Natural killer cell treated with Interleukin-12 subunit alpha and Interleukin-12 subunit beta and Interleukin-15 and Interleukin-18, amount 100 ng/mL, for 72 hours (primary cell): Measurements from ENCODE around the gene MMS22L. TPM values are rescaled to one million over a fixed set of nuclear protein-coding genes. Genes with fewer than 3 reads are reported as not detected.

Source experiments
- ATAC-seq, 2 donors: fragments of 150-1000 bp; cut with Tn5 transposase in 1 of 2; sonication (Bioruptor Pico), chemical (Tn5 transposase) in 1 of 2; 2 replicates each; pipeline ENCODE4 v1.10.0; 2021
- DNase-seq: peaks from one replicate; pipeline ENCODE4 v3.0.0; 2022; ENCODE audit warnings: low spot score
- H3K27ac Mint-ChIP-seq, 2 donors: 1 replicate in 1 of 2; 2 replicates in 1 of 2; pipeline ENCODE4 v1.8.0; 2022; ENCODE audit warnings: mixed read lengths in 2 of 2, mild to moderate bottlenecking in 1 of 2, moderate library complexity in 1 of 2
- H3K27me3 Mint-ChIP-seq, 2 donors: 1 replicate in 1 of 2; 2 replicates in 1 of 2; pipeline ENCODE4 v1.8.0; 2022; ENCODE audit warnings: mixed read lengths in 2 of 2
- H3K36me3 Mint-ChIP-seq: one replicate; pipeline ENCODE4 v1.8.0; 2022; ENCODE audit warnings: mixed read lengths
- H3K4me1 Mint-ChIP-seq, 2 donors: 1 replicate in 1 of 2; 2 replicates in 1 of 2; pipeline ENCODE4 v1.8.0; 2022; ENCODE audit warnings: low read depth in 2 of 2, mixed read lengths in 2 of 2, mild to moderate bottlenecking in 1 of 2
- H3K4me3 Mint-ChIP-seq: one replicate; pipeline ENCODE4 v1.8.0; 2022; ENCODE audit warnings: mixed read lengths
- H3K9me3 Mint-ChIP-seq: 2 replicates; pipeline ENCODE4 v1.8.0; 2022; ENCODE audit warnings: mixed read lengths
- total RNA-seq, 2 donors: library from RNA; stranded (reverse); gene quantifications; one replicate each; pipeline ENCODE4 v1.2.3, GENCODE V29; 2022

Gene MMS22L
- total RNA-seq, 2 donors from 2014 or later, result 30.8 to 66.9 TPM

DNA sequence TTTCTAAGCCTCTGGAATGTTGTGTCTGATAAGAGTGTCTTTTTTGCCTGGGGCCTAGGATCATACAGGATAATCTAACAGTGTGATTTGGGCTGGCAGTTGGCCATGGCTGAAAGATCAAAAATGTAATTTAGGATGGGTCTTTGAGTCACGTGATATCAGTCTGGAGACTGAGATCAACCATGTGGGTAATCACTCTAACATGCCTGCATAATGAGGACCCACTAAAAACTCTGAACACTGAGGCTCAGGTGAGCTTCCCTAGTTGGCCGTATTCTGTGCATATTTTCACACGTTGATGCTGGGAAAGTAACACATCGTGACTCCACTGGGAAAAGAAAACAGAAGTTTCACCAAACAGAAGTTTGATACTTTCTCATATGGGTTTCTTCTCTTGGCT is 6.3 kb upstream of the MMS22L start:
- Mint-ChIP-seq H3K27ac (no peak overlapping the region), H3K9me3 (no peaks in the 10 kb centered on the region), H3K4me1 (no peaks in the 10 kb centered on the region), H3K36me3 (no peaks in the 10 kb centered on the region), H3K4me3 (no peak overlapping the region), H3K27me3 (peaks cover 9 to 11% of the 10 kb centered on the region in 2 donors)
- ATAC-seq (no peak), DNase-seq (no peak)

DNA sequence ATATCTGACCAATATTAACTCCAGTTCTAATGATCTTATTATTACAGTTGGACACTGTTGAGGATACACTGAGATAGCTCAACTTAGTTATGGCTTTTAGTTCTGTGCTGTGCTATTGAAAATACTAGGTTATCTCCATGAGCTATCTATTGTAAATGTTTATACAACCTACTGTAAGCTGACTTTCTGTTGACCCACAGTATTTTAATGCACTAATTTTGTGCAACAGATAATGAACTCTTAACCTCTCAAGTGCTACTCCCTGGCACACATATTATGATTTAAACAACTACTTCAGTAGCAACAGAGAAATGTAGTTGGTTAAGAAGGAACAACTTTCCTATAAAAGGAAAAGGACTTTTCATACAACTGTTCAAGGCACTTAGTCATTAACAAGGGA is 5.2 kb upstream of the MMS22L start:
- no peak for ATAC-seq
- Mint-ChIP-seq H3K36me3 (no peaks in the 10 kb centered on the region), H3K4me1 (peaks cover 4% of the 10 kb centered on the region in 2 donors), H3K27ac (no peak overlapping the region), H3K4me3 (no peak overlapping the region), H3K9me3 (no peaks in the 10 kb centered on the region), H3K27me3 (peaks cover 0 to 5% of the 10 kb centered on the region in 2 donors)
- DNase-seq, result no peak

GRCh38 chr6:97282238-97282725 is 734 bp downstream of the MMS22L start:
- Mint-ChIP-seq H3K36me3 (peaks cover 15% of the 10 kb centered on the region), H3K4me3 (peak overlapping the region; percentile 93), H3K4me1 (peaks cover 6 to 21% of the 10 kb centered on the region in 2 donors), H3K27me3 (no peaks in the 10 kb centered on the region), H3K27ac (peak overlapping the region in 1 of 2 donors; percentile 84), H3K9me3 (no peaks in the 10 kb centered on the region)
- DNase-seq, result no peak
- no peak for ATAC-seq

- Mint-ChIP-seq H3K36me3 (peaks cover 20% of the 10 kb centered on the region), H3K27me3 (no peaks in the 10 kb centered on the region), H3K27ac (no peak overlapping the region), H3K4me3 (peak overlapping the region; percentile 93), H3K9me3 (no peaks in the 10 kb centered on the region), H3K4me1 (peaks cover 7 to 21% of the 10 kb centered on the region in 2 donors)
- ATAC-seq, result no peak
- no peak for DNase-seq
Observed at GRCh38 chr6:97280766-97281165, 2.2 kb downstream of the MMS22L start.

DNA sequence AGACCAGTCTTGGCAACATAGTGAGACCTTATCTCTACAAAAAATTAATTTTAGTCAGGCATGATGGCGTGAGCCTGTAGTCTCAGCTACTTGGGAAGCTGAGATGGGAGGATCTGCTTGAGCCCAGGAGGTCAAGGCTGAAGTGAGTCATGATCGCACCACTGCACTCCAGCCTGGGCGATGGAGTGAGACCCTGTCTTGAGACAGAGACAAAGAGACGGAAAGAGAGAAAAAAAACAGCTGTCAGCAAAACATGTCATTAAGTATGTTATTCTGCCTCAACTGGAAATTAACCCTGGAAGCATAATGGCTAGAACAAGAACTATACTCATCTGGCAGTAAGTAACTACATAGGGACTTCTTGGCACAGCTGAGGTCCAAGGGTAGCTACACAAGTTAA is 7.2 kb downstream of the MMS22L start:
- Mint-ChIP-seq H3K27ac (peak overlapping the region in 1 of 2 donors; percentile 59), H3K4me3 (no peak overlapping the region), H3K36me3 (peaks cover 33% of the 10 kb centered on the region), H3K9me3 (no peaks in the 10 kb centered on the region), H3K4me1 (peaks cover 2 to 12% of the 10 kb centered on the region in 2 donors), H3K27me3 (no peaks in the 10 kb centered on the region)
- ATAC-seq (no peak), DNase-seq (no peak)

DNA sequence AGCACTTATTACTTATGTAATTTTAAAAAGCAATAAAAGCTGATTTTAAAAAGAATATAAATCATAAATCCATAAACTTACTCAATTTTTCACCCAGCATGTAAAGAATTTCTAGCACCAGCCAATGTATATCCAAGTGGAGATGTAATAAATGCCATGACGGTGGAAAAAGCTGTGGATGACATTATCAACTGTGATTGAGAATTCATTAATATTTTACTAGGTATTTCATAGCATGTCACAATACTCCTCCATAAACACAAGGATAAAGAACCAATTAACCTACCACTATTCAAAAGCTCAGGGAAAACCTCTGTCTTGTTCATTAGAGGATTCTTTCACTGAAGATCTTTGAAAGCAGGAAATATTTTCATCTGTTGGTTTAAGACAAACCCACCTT is 13.2 kb downstream of the MMS22L start:
- DNase-seq (no peak), ATAC-seq (no peak)
- H3K4me1 Mint-ChIP-seq, result peaks cover 6 to 8% of the 10 kb centered on the region in 2 donors
- peaks cover 32% of the 10 kb centered on the region for H3K36me3 Mint-ChIP-seq
- no peak overlapping the region for H3K4me3 Mint-ChIP-seq
- no peaks in the 10 kb centered on the region for H3K27me3 Mint-ChIP-seq
- H3K9me3 Mint-ChIP-seq, result no peaks in the 10 kb centered on the region
- no peak overlapping the region for H3K27ac Mint-ChIP-seq

GRCh38 chr6:97262676-97263075 is 20.3 kb downstream of the MMS22L start:
- H3K4me1 Mint-ChIP-seq, result peaks cover 0 to 6% of the 10 kb centered on the region in 2 donors

DNA sequence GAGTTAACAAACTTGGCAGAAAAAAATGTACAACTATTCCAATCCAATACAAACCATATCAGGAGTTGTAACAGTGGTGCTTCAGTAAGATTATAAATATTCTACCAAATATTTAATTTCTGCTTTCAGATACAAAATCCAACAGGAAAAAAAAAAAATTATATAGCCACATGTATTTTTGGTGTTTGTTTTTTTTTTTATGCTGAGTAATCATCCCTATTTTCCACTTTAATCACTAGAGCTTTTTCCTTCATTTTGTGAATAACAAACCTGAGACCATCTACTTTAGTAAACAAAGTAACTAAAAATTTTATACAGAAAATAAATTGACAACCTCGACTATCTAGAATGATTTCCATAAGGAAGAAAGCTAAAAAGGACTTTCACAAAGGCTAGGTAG is 36.2 kb downstream of the MMS22L start:
- H3K27me3 Mint-ChIP-seq, result no peaks in the 10 kb centered on the region
- ATAC-seq, result no peak
- H3K36me3 Mint-ChIP-seq, result peaks cover 16% of the 10 kb centered on the region
- H3K4me3 Mint-ChIP-seq, result no peak overlapping the region
- no peak for DNase-seq
- no peak overlapping the region for H3K27ac Mint-ChIP-seq
- H3K9me3 Mint-ChIP-seq, result no peaks in the 10 kb centered on the region
- no peaks in the 10 kb centered on the region for H3K4me1 Mint-ChIP-seq

More at GRCh38 chr6:97262676-97263075, 20.3 kb downstream of the MMS22L start:
- no peak for ATAC-seq
- H3K36me3 Mint-ChIP-seq, result peaks cover 37% of the 10 kb centered on the region
- no peak overlapping the region for H3K27ac Mint-ChIP-seq
- no peak overlapping the region for H3K4me3 Mint-ChIP-seq
- H3K9me3 Mint-ChIP-seq, result no peaks in the 10 kb centered on the region
- no peaks in the 10 kb centered on the region for H3K27me3 Mint-ChIP-seq
- no peak for DNase-seq

GRCh38 chr6:97240222-97240621 is 42.8 kb downstream of the MMS22L start:
- ATAC-seq, result no peak
- no peaks in the 10 kb centered on the region for H3K27me3 Mint-ChIP-seq
- no peaks in the 10 kb centered on the region for H3K4me1 Mint-ChIP-seq
- H3K27ac Mint-ChIP-seq, result no peak overlapping the region
- H3K36me3 Mint-ChIP-seq, result peaks cover 30% of the 10 kb centered on the region
- no peak for DNase-seq
- H3K9me3 Mint-ChIP-seq, result no peaks in the 10 kb centered on the region
- H3K4me3 Mint-ChIP-seq, result no peak overlapping the region

- Mint-ChIP-seq H3K4me3 (no peak overlapping the region), H3K4me1 (no peaks in the 10 kb centered on the region), H3K9me3 (no peaks in the 10 kb centered on the region), H3K27ac (no peak overlapping the region), H3K27me3 (no peaks in the 10 kb centered on the region), H3K36me3 (peaks cover 37% of the 10 kb centered on the region)
- no peak for DNase-seq
- no peak for ATAC-seq
Observed at GRCh38 chr6:97231911-97232310, 51.1 kb downstream of the MMS22L start.

GRCh38 chr6:97222903-97223302 is 60.1 kb downstream of the MMS22L start:
- H3K27me3 Mint-ChIP-seq, result no peaks in the 10 kb centered on the region
- no peaks in the 10 kb centered on the region for H3K9me3 Mint-ChIP-seq
- no peak for ATAC-seq
- DNase-seq, result no peak
- no peak overlapping the region for H3K27ac Mint-ChIP-seq
- no peak overlapping the region for H3K4me3 Mint-ChIP-seq
- H3K4me1 Mint-ChIP-seq, result peaks cover 0 to 4% of the 10 kb centered on the region in 2 donors
- no peaks in the 10 kb centered on the region for H3K36me3 Mint-ChIP-seq

- DNase-seq (no peak), ATAC-seq (no peak)
- no peaks in the 10 kb centered on the region for H3K27me3 Mint-ChIP-seq
- H3K27ac Mint-ChIP-seq, result no peak overlapping the region
- H3K9me3 Mint-ChIP-seq, result no peaks in the 10 kb centered on the region
- H3K4me3 Mint-ChIP-seq, result no peak overlapping the region
- H3K4me1 Mint-ChIP-seq, result peaks cover 0 to 4% of the 10 kb centered on the region in 2 donors
- H3K36me3 Mint-ChIP-seq, result no peaks in the 10 kb centered on the region
Observed at GRCh38 chr6:97218912-97219311, 64.1 kb downstream of the MMS22L start.

DNA sequence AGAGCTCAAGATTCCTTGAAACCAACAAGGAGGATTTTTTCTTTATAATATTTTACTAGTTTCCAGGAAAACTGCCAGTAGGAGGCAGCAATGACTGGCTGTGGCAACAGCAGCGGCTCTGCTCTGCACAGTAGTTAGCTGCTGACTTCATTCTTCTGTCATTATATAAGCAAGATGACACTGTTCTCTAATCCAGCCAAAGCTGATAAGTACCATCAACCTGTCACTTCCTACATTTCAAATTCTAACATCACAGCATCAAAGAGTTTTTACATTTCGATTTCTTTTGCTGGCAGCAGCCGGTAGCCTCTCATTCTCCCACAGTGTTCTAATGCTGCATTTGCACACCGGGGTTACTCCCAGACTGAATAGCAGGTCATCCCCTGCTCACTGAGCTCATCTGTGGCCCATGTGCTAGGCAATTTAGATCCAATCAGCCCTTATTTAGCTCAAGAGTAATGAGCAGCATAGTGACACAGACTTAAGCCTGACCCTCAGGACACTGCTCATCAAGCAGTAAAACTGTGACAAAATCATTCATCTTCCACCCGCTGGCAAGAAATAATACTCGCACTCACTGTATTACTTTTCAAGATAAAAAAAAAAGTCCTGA is 67.8 kb downstream of the MMS22L start:
- no peak for ATAC-seq
- no peaks in the 10 kb centered on the region for H3K9me3 Mint-ChIP-seq
- H3K4me1 Mint-ChIP-seq, result peaks cover 0 to 4% of the 10 kb centered on the region in 2 donors
- H3K27ac Mint-ChIP-seq, result no peak overlapping the region
- H3K4me3 Mint-ChIP-seq, result no peak overlapping the region
- H3K27me3 Mint-ChIP-seq, result no peaks in the 10 kb centered on the region
- H3K36me3 Mint-ChIP-seq, result no peaks in the 10 kb centered on the region
- no peak for DNase-seq

GRCh38 chr6:97214671-97215070 is 68.3 kb downstream of the MMS22L start:
- H3K27me3 Mint-ChIP-seq, result no peaks in the 10 kb centered on the region
- H3K27ac Mint-ChIP-seq, result no peak overlapping the region
- DNase-seq, result no peak

GRCh38 chr6:97207383-97207782 is 75.6 kb downstream of the MMS22L start:
- no peak for DNase-seq
- H3K27me3 Mint-ChIP-seq, result no peaks in the 10 kb centered on the region
- H3K9me3 Mint-ChIP-seq, result no peaks in the 10 kb centered on the region
- no peak for ATAC-seq
- H3K27ac Mint-ChIP-seq, result no peak overlapping the region
- H3K4me1 Mint-ChIP-seq, result no peaks in the 10 kb centered on the region
- no peak overlapping the region for H3K4me3 Mint-ChIP-seq
- no peaks in the 10 kb centered on the region for H3K36me3 Mint-ChIP-seq

More at GRCh38 chr6:97214671-97215070, 68.3 kb downstream of the MMS22L start:
- Mint-ChIP-seq H3K4me3 (no peak overlapping the region), H3K36me3 (no peaks in the 10 kb centered on the region), H3K9me3 (no peaks in the 10 kb centered on the region), H3K4me1 (peaks cover 0 to under 1% of the 10 kb centered on the region in 2 donors)
- no peak for ATAC-seq
